GM12801 (cell line): ENCODE results near the gene OSBPL10.

ENCODE experiments used
- TF ChIP-seq, protein P1 (sequence below): IDR thresholded peaks from one replicate; pipeline ENCODE4 v1.5.1; 2011; ENCODE audit warnings: control low read depth; ENCODE audit not compliant: insufficient read length; ENCODE audit errors: extremely low read depth

The OSBPL10 gene

GRCh38 chr3:31724116-31724515 lies 256.9 kb downstream of the OSBPL10 start:
- TF ChIP-seq, protein P1, sequence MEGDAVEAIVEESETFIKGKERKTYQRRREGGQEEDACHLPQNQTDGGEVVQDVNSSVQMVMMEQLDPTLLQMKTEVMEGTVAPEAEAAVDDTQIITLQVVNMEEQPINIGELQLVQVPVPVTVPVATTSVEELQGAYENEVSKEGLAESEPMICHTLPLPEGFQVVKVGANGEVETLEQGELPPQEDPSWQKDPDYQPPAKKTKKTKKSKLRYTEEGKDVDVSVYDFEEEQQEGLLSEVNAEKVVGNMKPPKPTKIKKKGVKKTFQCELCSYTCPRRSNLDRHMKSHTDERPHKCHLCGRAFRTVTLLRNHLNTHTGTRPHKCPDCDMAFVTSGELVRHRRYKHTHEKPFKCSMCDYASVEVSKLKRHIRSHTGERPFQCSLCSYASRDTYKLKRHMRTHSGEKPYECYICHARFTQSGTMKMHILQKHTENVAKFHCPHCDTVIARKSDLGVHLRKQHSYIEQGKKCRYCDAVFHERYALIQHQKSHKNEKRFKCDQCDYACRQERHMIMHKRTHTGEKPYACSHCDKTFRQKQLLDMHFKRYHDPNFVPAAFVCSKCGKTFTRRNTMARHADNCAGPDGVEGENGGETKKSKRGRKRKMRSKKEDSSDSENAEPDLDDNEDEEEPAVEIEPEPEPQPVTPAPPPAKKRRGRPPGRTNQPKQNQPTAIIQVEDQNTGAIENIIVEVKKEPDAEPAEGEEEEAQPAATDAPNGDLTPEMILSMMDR = no peak

GRCh38 chr3:31723701-31724100 lies 257.4 kb downstream of the OSBPL10 start:
- TF ChIP-seq, protein P1 = no peak

DNA sequence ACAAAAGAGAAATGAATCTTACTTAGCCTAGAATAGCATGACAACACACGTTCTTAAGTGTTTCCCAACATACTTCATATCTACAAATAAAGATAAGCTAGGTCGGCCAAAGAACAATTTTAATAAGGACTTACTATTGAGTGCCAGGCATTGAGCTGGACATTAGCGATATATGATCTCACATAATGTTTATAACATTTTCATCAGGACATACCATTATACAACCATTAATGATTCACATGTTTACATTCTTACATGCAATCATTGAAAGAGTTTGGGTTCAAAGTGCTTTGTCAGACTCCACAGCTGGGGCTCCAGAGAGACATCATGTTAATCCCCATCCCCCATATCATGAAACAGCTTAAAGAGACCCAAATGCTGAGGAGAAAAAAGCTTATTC lies 259.4 kb downstream of the OSBPL10 start:
- TF ChIP-seq, protein P1 = no peak

- TF ChIP-seq, protein P1 = no peak
Observed at GRCh38 chr3:31714495-31715280, 266.4 kb downstream of the OSBPL10 start.

DNA sequence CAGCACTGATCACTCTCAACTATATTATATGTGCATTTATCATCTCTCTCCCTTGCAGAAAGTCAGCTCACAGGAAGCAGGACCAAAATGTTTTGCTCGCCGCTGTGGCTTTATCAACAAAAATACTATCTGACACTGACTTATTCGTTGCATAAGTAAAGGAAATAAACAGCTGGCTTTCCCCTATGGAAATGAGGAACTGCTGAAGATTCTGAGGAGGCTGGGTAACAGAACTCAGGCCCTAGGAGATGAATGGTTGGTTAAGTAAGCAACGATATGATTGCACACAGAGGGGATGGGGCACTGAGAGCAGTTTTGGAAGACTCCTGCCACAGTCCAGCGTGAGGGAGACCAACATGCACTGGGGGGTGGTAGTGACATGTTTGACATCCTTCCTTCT lies 267.2 kb downstream of the OSBPL10 start:
- TF ChIP-seq, protein P1 = no peak

GRCh38 chr3:31710123-31710803 lies 270.8 kb downstream of the OSBPL10 start:
- TF ChIP-seq, protein P1 = no peak

DNA sequence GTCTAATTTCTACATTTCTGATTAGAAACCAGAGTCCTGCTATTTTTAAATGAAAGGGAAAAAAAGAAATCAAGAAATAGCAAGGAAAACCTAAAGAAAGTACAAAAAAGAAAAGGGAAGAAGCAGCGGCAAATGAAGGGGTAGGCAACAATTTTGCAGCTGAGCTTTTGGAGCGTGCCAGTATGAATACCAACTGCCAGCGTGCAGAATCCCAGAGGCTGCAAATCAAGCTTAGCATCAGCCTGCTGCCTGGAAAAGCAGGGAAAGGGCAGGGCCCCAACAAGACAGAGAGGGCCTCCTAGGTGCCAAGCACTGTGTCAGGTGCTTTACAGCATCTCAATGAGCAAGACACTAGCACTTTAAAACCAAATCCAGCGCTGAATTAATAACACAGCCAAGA lies 271.5 kb downstream of the OSBPL10 start:
- TF ChIP-seq, protein P1 = no peak
